Keratinocyte (primary cell): Measurements from ENCODE around the gene CLDN6.

Source experiments
- CTCF ChIP-seq, 3 experiments: IDR thresholded peaks in 1 of 3; conservative IDR thresholded peaks in 1 of 3; optimal IDR thresholded peaks in 1 of 3; 2 replicates in 2 of 3; 3 replicates in 1 of 3; pipeline versions ENCODE3 to v1.5.1; 2011; ENCODE audit warnings: low read length in 3 of 3, mild to moderate bottlenecking in 3 of 3, moderate library complexity in 2 of 3, control low read depth in 1 of 3, inconsistent platforms in 1 of 3; ENCODE audit not compliant: insufficient read depth in 2 of 3; ENCODE audit errors: extremely low read depth in 1 of 3
- EZH2 ChIP-seq: IDR thresholded peaks from one replicate; pipeline ENCODE4 v1.6.1; 2012; ENCODE audit warnings: inconsistent platforms, mild to moderate bottlenecking, low read length, moderate library complexity

- TF ChIP-seq CTCF (optimal IDR thresholded peaks at IDR 0.05 in 1 of 3, IDR thresholded peaks at IDR 0.05 in 1 of 3, conservative IDR thresholded peaks at IDR 0.05 in 1 of 3; ENCODE audit: extremely low read depth in 1 of 3, insufficient read depth in 2 of 3, low read length in 3 of 3): no peak
- TF ChIP-seq EZH2: no peak
Observed at GRCh38 chr16:3063625-3064386, 45.8 kb upstream of the CLDN6 start.
